ENCODE data around the gene CHSY1.

Gene CHSY1

DNA sequence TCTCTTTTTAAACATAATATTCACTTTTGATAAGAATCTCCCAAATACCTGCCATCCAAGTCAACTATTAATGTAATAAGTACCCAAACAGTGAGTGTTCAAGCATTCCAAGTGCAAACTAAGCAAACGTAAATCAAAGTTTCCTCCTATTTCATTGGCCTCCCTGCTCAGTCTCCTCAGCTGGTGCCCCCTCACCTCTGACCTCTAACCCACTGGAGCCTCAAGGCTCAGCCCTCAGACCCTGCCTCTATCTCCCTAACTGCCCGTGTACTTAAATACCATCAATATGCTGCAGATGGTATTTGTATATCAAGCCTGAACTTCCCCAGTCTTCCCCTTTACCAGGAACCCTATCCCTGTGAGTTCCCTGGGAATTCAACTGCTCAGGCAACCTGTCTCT lies 31.8 kb downstream of the CHSY1 start:
- Histone ChIP-seq H3K27ac (no peak overlapping the region), H3K4me3 (IDR thresholded peaks at IDR 0.05; ENCODE audit: insufficient read depth, low read depth, low read length) (no peak overlapping the region), H3K79me2 (ENCODE audit: insufficient read depth, low read depth) (peaks cover 100% of the 10 kb centered on the region), H3K9ac (no peak overlapping the region), H3K36me3 (ENCODE audit: insufficient read depth) (no peaks in the 10 kb centered on the region; the same call in 1 of the 2 replicates), H3K4me2 (no peak overlapping the region), H4K20me1 (ENCODE audit: insufficient read depth) (peaks cover 43% of the 10 kb centered on the region), H2AFZ (ENCODE audit: low read depth) (no peak overlapping the region), H3K4me1 (ENCODE audit: low read depth, poor library complexity, severe bottlenecking) (peaks cover 55% of the 10 kb centered on the region), H3K27me3 (ENCODE audit: insufficient read depth, low read depth) (no peaks in the 10 kb centered on the region)
- TF ChIP-seq, protein P1, sequence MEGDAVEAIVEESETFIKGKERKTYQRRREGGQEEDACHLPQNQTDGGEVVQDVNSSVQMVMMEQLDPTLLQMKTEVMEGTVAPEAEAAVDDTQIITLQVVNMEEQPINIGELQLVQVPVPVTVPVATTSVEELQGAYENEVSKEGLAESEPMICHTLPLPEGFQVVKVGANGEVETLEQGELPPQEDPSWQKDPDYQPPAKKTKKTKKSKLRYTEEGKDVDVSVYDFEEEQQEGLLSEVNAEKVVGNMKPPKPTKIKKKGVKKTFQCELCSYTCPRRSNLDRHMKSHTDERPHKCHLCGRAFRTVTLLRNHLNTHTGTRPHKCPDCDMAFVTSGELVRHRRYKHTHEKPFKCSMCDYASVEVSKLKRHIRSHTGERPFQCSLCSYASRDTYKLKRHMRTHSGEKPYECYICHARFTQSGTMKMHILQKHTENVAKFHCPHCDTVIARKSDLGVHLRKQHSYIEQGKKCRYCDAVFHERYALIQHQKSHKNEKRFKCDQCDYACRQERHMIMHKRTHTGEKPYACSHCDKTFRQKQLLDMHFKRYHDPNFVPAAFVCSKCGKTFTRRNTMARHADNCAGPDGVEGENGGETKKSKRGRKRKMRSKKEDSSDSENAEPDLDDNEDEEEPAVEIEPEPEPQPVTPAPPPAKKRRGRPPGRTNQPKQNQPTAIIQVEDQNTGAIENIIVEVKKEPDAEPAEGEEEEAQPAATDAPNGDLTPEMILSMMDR (conservative IDR thresholded peaks at IDR 0.05; ENCODE audit: low read depth, low read length), result no peak

DNA sequence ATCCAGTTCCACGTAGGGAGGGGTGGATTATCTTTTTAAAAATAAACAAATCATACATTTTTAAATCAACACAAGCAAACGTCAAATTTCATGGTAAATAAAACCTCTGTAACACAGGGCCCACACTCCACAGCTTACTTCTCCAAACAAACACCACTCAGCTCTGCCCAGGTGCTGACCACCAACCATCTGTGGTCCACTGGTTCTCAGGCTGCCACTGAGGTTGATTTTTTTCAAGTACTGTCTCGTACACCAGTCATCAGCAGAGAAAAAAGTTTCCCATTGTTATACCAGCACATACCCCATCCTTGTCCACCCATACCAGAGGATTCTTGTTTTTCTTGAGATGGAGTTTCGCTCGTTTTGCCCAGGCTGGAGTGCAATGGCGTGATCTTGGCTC lies 32.4 kb downstream of the CHSY1 start:
- Histone ChIP-seq H3K4me3 (IDR thresholded peaks at IDR 0.05; ENCODE audit: insufficient read depth, low read depth, low read length) (no peak overlapping the region), H3K9ac (no peak overlapping the region), H3K4me2 (no peak overlapping the region), H3K27me3 (ENCODE audit: insufficient read depth, low read depth) (no peaks in the 10 kb centered on the region), H3K36me3 (ENCODE audit: insufficient read depth) (no peaks in the 10 kb centered on the region; the same call in 1 of the 2 replicates), H3K79me2 (ENCODE audit: insufficient read depth, low read depth) (peaks cover 98% of the 10 kb centered on the region), H3K4me1 (ENCODE audit: low read depth, poor library complexity, severe bottlenecking) (peaks cover 50% of the 10 kb centered on the region), H4K20me1 (ENCODE audit: insufficient read depth) (peaks cover 37% of the 10 kb centered on the region), H2AFZ (ENCODE audit: low read depth) (no peak overlapping the region), H3K27ac (no peak overlapping the region)
- TF ChIP-seq, protein P1 (conservative IDR thresholded peaks at IDR 0.05; ENCODE audit: low read depth, low read length), result no peak

DNA sequence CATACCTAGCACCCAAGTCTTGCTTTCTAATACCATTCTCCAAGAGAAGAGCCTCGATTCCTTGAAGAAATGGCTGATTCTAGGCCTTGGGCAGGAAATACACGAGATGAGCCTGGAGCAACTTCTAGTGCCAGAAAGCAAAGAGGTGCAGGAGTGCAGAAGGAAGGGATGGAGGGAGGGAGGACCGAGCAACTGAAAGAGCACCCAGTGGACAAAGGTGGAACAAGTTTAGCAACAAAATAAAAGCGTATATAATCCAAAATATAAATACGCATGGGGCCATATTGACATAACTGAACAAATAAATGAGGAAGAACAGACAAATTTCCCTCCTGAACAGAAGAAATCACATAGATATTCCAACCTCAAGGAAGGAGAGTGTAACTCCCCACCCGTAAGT lies 34.4 kb downstream of the CHSY1 start:
- H3K79me2 ChIP-seq (ENCODE audit: insufficient read depth, low read depth), result peaks cover 97% of the 10 kb centered on the region
- no peak overlapping the region for H3K27ac ChIP-seq
- no peak overlapping the region for H2AFZ ChIP-seq (ENCODE audit: low read depth)

DNA sequence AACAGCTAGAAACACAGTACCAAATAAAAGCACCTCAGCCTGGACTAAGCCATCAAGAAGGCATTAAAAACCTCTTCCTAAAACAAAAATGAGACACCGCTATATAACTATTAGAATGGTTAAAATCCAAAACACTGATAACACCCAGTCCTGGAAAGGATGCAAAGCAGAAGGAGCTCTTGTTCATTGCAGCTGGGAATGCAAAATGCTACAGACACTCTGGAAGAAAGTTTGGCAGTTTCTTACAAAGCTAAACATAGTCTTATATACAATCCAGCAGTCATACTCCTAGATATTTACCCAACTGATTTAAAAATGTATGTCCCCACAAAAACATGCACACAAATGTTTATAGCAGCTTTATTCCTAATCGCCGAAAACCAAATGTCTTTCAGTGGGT lies 35.7 kb downstream of the CHSY1 start:
- H2AFZ ChIP-seq (ENCODE audit: low read depth), result no peak overlapping the region
- no peak overlapping the region for H3K9ac ChIP-seq
- no peak overlapping the region for H3K27ac ChIP-seq
- H3K4me2 ChIP-seq, result no peak overlapping the region
- H3K4me3 ChIP-seq (IDR thresholded peaks at IDR 0.05; ENCODE audit: insufficient read depth, low read depth, low read length), result no peak overlapping the region
- TF ChIP-seq, protein P1 (conservative IDR thresholded peaks at IDR 0.05; ENCODE audit: low read depth, low read length), result no peak
- no peaks in the 10 kb centered on the region for H3K27me3 ChIP-seq (ENCODE audit: insufficient read depth, low read depth)
- no peaks in the 10 kb centered on the region; the same call in none of the 2 replicates for H3K36me3 ChIP-seq (ENCODE audit: insufficient read depth)
- H3K79me2 ChIP-seq (ENCODE audit: insufficient read depth, low read depth), result peaks cover 97% of the 10 kb centered on the region
- peaks cover 32% of the 10 kb centered on the region for H4K20me1 ChIP-seq (ENCODE audit: insufficient read depth)
- peaks cover 52% of the 10 kb centered on the region for H3K4me1 ChIP-seq (ENCODE audit: low read depth, poor library complexity, severe bottlenecking)

More for the DNA sequence above, 34.4 kb downstream of the CHSY1 start:
- Histone ChIP-seq H3K4me1 (ENCODE audit: low read depth, poor library complexity, severe bottlenecking) (peaks cover 47% of the 10 kb centered on the region), H3K27me3 (ENCODE audit: insufficient read depth, low read depth) (no peaks in the 10 kb centered on the region), H3K4me2 (no peak overlapping the region), H3K36me3 (ENCODE audit: insufficient read depth) (no peaks in the 10 kb centered on the region; the same call in none of the 2 replicates), H3K9ac (no peak overlapping the region), H4K20me1 (ENCODE audit: insufficient read depth) (peaks cover 30% of the 10 kb centered on the region), H3K4me3 (IDR thresholded peaks at IDR 0.05; ENCODE audit: insufficient read depth, low read depth, low read length) (no peak overlapping the region)
- TF ChIP-seq, protein P1 (conservative IDR thresholded peaks at IDR 0.05; ENCODE audit: low read depth, low read length), result no peak

Measured in KMS-11 (cell line).